ENCODE measurements around the gene GHRL.
"Not testable (repeated sequence)": the region's sequence is repeated elsewhere in the genome, so short reads cannot be mapped to it uniquely, and the experiment has no call there.

Gene GHRL

GRCh38 chr3:10303105-10303504, 10.4 kb upstream of the GHRL start:
- DNase-seq (ENCODE audit: low spot score): no peak
- H3K27ac ChIP-seq: no peak overlapping the region
- no peak for TF ChIP-seq CTCF (IDR thresholded peaks at IDR 0.05)
- no peak overlapping the region for H3K4me3 ChIP-seq

DNA sequence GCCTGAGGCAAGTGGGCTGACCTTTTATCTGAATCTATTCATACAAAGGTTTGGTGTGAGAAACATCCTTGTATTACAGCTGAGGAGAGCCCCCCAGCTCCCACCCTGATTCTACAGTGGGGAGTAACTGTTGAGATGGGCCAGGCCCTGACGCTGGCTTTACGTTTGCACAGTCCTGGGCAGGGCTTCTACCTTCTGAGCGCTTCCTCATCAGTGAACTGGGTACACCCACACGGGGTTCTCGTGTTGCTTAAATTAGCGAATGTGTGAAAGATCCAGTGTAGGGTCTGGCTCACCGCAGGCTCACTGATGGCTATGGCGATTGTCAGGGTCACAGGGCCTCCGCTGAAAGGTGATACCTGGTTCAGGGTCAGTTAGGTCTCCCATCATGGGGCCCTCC, 7.3 kb upstream of the GHRL start:
- no peak overlapping the region for H3K4me3 ChIP-seq
- TF ChIP-seq CTCF (IDR thresholded peaks at IDR 0.05): no peak
- DNase-seq (ENCODE audit: low spot score): no peak
- H3K27ac ChIP-seq: no peak overlapping the region

DNA sequence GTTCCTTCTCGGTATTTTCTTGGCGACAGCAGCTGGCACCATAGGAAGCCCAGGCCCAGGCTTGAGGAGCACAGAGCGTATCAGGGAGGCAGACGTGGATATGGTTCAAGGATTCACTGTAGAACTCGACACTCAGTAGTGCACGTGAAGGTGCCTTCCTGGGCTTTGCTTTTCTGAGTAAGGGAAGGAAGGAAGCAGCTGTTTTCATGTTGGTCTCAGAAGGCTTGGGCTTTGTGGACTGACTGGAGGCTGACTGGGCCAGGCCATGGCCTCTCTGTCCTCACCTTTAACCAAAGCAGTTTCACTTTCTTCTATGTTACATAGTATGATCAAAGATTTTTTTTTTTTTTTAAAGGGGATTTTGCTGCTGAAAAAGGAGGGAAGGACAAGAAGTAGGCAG, 6.9 kb upstream of the GHRL start:
- Histone ChIP-seq H3K4me3 (no peak overlapping the region), H3K27ac (no peak overlapping the region)
- TF ChIP-seq CTCF (IDR thresholded peaks at IDR 0.05): no peak
- DNase-seq (ENCODE audit: low spot score): no peak

- DNase-seq (ENCODE audit: low spot score): no peak
- H3K4me3 ChIP-seq: no peak overlapping the region
- no peak overlapping the region for H3K27ac ChIP-seq
- TF ChIP-seq CTCF (IDR thresholded peaks at IDR 0.05): no peak
Observed at GRCh38 chr3:10299175-10299574, 6.4 kb upstream of the GHRL start.

DNA sequence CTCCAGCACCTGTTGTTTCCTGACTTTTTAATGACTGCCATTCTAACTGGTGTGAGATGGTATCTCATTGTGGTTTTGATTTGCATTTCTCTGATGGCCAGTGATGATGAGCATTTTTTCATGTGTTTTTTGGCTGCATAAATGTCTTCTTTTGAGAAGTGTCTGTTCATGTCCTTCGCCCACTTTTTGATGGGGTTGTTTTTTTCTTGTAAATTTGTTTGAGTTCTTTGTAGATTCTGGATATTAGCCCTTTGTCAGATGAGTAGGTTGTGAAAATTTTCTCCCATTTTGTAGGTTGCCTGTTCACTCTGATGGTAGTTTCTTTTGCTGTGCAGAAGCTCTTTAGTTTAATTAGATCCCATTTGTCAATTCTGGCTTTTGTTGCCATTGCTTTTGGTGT, 5.3 kb upstream of the GHRL start:
- not testable (repeated sequence) for DNase-seq (ENCODE audit: low spot score); H3K4me3 ChIP-seq; H3K27ac ChIP-seq

- Histone ChIP-seq H3K27ac (no peak overlapping the region), H3K4me3 (no peak overlapping the region)
- no peak for DNase-seq (ENCODE audit: low spot score)
- TF ChIP-seq CTCF (IDR thresholded peaks at IDR 0.05): no peak
Observed at GRCh38 chr3:10294030-10294586, 1.4 kb upstream of the GHRL start.

GRCh38 chr3:10291641-10292040, 1.1 kb downstream of the GHRL start:
- H3K27ac ChIP-seq: no peak overlapping the region
- DNase-seq (ENCODE audit: low spot score): no peak
- no peak overlapping the region for H3K4me3 ChIP-seq
- no peak for TF ChIP-seq CTCF (IDR thresholded peaks at IDR 0.05)

Measured in coronary artery (tissue), 2 donors.